ENCODE results near the gene LYRM4.
A peak's percentile ranks its signal among the peaks of the same experiment; 100 is the strongest.

Gene LYRM4

DNA sequence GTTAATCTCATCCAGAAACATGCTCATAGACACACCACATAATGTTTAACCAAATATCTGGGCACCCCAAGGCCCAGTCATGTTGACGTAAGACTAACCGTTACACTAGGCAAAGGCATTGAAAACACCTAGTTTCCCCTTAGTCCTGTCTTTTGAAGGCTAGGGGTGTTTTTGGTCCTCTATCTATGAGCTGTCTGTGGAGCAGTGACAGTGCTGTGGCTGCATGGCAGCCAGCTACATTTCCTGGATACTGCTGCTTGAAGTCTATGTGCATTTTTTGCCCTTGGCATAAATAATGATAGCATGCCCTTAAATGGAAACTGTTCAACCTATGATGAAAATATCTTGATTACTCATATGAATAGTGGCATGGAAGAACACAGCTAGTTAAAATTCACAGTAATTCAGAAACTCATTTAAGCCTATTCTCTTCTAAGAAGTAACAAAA lies 19.2 kb upstream of the LYRM4 start:
- DNase-seq, result no peak

DNA sequence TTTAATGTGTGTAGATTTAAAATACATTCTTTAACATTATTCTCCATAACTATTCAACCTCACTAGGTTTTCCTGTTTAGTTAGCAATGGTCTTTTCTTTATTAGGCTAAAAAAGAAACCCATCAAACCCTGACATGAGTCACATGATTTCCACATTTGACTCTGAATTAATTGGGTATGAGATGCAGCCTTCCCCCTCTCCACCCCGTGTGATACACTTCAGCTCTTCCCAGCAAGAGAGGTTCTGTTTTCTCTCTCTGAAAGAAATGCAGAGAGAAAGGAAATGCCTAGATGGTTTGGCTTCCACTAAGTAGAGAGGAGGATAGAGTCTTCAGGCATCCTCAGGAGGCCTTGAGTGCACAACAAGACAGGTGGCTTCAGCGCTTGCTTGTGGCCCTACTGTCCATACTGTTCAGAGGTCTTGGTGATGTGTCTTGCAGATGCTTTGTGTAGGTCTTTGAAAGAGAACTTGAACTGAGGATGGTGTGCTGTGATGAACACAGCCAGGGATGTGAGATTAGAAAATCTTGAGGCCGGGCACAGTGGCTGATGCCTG lies 17.9 kb upstream of the LYRM4 start:
- DNase-seq, result no peak

DNA sequence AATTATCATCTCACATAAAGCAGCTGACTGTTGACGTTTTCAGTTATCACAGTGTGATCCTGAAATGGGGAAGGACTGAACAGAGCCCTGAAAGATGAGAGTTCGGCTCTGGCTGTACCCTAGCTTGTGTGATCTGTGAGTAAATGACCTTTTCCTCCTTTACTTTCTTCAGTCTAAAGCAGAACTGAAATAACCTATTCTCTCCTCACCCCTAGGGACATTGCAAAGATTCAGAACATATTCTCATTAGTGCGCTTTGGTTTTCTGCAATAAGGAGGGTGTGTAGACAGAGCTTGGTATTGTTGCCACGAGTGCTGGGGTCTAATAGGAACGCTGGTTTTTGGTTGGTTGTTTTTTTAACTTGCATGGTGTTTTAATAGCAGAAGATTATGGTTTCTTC lies 17.3 kb upstream of the LYRM4 start:
- DNase-seq, result no peak

DNA sequence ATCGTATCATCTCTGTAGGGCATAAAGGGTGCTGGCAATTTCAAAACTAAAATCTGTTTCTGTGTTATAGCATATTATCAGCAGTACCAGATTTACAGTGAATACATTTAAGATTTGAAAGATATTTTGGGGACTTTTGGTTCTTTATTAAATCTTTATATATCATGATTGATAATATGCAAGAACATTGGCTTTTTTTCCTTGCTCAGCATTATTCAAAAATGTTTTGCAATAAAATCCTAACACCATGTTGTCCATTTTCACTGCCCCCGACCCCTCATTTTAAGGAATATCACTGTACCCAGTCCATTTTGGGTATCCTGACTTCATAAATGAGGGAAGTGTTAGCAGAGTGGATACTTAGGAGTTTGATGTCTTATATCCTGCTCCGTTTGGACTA lies 16.8 kb upstream of the LYRM4 start:
- no peak for DNase-seq

DNA sequence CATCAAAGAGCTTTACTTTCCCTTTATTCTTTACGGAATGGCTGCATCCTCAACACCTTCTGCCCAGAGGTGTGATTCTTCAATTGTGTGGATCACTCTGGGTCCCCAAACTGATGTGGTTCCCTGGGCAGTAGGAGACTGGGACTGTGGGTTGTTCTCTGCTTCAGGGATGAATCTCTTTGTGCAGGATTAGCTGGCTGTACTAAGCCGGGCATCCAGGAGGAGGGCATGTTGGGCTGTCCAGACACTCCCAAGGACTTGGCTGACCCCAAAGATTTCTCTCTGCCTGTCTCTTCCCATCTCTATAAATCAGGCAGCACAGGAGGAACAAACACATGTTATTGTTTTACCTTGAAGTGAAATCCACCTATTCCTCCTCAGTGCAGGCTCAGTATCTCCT lies 15.8 kb upstream of the LYRM4 start:
- no peak for DNase-seq

DNA sequence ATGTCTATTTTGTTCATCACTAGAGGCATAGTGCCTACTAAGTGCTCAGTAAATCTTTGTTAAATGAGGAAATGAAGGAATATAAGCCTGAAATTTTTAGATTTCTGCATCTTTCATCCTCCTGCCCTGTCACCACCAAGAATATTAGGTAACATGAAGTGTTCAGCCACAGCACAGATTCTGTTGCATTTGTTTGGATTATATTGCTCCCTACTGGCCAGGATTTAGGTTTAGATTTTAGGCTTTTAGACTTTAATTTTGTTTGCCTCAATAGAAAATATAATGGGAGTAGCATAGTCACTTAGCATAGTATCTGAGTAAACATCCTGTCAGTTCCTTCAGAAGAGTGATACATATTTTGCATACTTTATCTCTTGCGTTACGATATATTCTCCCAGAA lies 14.7 kb upstream of the LYRM4 start:
- no peak for DNase-seq

DNA sequence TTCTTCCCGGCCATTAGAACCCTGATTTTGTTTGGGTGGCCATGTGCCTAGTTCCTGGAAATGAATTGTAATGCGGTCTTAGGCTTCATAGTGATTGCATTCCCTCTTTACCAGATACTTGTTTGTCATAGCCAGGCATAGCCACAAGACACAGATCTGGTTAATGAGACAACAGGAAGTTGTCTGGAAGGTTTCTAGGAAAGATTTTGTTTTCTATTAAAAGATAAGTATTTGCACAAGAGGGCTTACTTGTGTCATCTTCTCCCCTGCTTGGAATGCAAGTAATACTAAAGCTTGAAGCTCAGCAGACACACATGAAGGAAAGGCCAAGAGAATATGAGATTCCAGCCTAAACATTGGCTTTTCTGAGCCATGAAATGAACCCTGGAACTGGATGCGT lies 13.5 kb upstream of the LYRM4 start:
- DNase-seq, result no peak

DNA sequence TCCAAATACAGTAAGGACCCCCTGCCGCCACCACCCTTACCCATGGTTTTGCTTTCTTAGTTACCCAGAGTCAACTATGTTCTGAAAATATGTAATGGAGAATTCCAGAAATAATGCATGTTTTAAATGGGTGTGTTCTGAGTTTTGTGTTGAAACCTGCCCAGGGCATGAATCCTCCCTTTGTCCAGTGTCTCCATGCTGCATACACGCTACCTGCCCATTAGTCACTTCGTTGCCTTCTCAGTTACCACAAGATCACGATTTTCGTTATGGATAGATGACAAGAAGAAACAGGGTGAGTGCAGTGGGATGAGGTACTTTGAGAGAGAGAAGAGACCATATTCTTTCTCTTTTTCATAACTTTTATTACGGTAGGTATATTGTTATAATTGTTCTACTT lies 11.2 kb upstream of the LYRM4 start:
- DNase-seq, result no peak

DNA sequence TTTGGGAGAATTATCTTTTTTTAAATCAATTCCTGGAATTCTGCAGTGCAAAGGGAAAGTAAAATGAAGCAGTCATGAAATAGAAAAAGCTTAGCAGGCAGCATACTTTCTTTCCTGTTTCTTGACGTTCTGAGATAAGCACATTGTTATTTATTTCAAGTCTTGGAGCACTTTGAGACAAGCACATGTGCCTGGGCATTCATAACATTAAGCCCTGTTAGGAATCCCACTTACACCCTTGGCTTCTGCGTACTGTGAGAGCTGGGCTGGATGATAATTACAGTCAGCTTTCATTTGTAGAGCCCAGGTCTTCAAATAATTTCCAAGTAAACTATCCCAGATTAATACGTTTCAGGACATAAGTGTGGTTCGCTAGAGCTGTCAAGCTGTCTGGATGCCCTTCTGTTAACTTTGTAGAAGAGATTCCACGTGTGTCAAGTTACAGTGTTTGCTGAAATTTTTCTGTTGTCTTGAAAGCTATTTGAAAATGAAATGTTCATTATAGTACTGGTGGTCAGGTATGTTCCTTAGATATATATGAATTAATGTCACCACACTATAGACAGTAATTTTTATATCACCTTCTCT lies 9.4 kb upstream of the LYRM4 start:
- no peak for DNase-seq

DNA sequence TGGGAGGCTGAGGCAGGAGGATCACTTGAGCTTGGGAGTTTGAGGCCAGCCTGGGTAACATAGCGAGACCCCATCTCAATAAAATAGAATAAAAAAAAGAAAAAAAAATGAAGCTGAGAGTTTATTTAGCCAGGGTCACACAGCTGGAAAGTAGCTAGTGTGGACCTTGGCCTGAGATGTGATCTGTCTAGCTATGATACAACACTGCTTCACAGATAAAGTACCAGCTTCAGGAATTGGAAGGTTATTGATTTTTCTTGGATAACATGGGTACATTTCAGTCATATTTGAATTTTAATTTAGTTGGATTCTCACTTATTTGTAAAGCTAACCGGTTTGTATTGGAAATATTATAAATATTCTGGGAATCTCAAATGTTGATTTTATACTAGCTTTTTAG lies 5.7 kb upstream of the LYRM4 start:
- no peak for DNase-seq

DNA sequence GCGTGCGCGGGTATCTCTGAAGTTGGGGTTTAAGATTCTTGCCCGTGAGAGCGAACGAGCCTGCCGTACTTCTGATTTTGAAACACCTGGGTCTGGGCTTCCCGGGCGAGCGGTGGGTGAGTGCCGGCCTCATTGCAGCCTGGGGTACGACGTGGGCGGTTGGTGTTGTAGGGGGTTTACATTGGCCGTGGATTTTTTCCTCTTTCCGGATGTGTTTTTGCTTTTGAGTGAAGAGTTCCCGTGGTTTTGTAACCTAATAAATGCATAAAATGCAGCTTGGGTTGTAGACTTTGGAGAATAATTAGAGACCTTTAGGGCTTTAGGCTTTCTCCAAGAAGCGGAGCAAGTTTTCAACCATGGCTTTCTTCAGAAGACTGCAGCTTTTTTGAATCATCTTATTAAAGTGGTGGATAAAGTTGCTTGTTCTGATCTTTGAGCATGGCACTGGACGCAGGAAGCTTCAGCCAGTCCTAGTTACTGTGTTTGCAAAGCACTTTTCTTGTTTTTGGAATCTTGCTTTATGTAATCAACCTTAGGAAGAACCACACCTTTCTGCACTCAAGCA lies 877 bp upstream of the LYRM4 start:
- no peak for DNase-seq

DNA sequence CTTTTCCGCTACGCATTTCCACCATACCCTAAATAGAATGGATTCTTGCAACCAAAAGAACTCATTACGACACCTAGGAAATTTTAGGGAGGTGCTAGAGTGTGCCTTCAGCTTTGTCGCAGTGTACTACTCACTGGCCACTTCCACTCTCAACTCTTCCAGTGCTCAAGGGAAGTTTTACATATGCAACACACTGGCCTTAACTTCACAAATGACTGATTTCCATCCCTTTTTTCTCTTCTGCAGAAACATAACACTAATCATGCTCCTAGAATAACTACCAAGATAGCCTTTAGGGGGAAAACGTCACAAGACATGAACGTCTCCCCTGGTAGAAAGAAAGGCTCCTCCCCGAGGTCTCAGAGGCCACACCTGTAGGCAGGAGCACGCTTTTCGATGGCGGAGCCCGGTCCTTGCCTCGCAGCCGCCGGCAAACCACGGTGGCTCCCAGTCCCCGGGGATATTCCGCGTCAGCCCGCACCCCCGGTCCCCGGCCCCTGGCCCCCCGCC lies 584 bp downstream of the LYRM4 start:
- DNase-seq, result peak; percentile 55 to 74

DNA sequence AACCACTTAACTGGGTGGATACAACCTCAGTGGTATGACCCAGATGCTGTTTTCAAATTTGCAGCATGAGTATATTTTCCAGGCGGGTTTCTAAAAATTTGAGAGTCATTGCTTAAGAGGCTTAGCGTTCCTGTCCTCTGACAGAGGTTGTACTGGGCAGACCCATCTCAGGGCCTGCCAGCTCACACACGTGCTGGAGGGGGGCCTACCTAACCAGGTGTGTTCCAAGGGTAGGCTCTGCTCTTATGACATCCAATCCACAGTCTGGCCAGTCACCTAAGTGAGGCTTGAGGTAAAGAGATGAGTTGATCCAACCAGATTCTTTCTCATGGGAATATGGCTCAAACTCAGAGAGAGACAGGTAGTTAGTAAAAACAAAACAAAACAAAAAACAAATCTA lies 1.3 kb downstream of the LYRM4 start:
- DNase-seq, result no peak

DNA sequence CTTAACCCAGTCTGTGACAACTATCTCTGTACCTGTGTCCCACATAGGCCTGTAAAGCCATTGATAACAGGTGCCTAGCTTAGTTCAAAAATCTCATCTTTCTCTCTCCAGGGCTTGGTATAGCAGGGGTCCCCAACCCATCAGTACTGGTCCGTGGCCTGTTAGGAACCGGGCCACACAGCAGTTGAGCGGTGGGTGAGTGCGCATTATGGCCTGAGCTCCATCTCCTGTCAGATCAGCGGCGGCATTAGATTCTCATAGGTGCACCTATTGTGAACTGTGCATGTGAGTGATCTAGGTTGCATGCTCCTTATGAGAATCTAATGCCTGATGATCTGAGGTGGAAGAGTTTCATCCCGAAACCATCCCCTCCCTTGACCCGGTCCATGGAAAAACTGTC lies 3.4 kb downstream of the LYRM4 start:
- no peak for DNase-seq

DNA sequence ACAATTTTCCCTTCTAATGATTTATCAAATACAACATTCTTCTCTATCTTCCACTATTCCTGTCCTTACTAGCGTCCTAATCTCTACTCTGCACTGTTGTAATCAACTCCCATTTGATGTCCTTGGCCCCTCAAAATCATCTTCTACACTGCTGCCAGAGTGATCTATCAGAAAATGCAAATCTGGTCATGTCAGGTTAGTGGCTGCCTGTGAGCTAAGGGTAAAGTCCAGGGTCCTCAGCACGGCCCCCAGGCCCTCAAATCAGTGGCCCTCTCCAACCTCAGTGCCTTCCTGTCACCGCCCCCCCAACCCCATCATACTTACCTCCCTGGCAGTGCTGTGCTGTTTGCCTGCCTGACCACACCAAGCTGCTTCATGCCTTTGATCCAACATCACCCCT lies 3.8 kb downstream of the LYRM4 start:
- DNase-seq, result no peak

DNA sequence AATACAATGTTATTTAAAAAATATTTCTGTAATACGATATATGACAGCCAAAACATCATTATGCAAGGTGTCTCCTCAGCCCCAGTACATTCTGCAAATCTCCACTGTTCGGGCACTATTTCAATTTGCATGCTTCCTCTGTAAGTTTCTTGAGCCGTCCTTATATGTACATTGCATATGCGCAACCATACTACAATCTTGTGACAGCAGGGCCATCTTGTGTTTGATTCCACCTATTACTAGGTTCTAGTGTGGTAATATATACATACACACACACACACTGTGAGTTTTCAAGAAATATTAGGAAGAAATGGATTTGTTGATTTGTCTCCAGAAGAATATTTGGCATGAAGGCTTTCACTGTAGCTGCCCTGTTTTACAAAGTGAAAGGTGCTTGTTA lies 9.8 kb downstream of the LYRM4 start:
- DNase-seq, result no peak

DNA sequence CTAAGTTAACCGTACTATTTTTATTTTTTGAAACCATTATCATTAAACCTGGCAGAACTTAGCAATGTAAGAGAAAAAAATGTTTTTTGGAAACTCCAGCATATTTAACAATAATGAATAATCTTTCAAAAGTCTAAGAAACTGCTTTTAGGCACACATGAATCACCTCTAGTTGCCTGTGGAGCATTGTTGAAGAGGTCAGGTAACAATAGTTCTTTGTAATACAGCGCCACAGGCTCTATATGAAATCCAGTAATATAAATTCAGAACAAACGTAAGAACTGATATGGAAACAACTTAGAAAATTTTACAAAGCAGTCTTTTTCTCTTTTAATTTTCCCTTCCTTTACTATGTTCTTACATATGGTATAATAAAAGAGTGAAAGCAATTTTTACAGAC lies 10.3 kb downstream of the LYRM4 start:
- DNase-seq, result no peak

DNA sequence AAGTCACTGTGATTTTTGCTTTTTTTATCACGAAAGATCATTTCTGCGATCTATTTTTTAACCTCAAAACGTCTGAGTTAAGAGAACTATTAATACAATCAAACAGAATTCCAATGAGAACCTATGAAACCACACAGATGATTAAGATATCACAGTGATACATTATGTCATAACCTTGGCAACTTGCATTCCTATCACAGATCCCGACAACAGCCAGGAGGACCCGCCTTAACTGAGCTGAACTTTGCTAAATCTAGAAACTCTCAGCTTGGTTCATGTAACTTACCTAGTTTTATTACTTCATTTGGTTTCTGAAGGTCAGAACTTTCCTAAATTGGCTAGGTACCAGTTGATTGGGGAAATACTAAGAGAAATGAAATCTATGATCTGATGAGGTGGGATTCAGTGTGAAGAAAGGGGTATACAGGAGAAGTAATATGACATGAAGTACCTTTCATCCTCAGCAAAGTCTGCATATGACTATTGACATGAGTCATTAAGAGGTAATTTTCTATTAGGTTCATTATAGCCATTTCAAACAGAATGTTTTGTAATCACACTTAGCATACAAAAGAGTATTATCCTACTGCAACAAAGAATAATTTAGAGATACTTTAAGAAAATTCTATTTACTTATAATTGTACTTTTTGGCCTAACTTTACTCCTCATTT lies 11.2 kb downstream of the LYRM4 start:
- no peak for DNase-seq

DNA sequence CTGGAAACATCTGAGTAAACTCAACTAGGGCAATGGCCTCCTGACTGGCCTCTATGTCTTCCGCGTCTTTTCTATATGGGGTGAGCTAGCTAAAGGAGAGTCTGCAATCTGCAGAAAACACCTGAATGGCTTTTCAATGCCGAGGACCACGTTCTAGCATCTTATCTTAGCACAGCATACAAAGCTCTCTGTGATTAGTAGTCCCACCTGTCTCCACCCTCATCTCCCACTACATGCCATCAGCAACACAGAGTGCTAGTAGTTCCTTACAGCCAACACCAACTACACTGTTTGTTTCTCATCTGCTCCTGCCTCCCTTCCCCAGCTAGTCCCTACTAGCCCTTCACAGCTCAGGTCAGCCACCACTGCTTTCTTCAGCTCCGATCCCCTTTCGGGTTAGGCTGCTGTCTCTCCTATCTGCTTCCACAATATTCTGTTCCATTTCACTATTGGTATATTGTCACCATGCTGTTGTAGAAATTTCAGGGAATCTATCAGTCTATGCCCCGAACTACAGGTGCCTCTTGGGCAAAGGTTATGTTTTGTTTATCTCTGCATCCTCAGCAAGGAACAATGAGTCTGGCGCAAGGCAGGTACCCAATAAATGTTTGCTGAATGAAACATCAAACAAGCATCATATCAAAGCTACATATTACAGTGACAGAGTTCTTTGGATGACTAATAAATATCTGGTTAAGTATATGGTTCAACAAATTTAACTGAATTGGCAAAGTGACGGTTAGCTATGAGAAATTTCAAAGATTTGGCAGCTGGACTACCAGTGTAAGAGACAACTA lies 12.2 kb downstream of the LYRM4 start:
- DNase-seq, result no peak

DNA sequence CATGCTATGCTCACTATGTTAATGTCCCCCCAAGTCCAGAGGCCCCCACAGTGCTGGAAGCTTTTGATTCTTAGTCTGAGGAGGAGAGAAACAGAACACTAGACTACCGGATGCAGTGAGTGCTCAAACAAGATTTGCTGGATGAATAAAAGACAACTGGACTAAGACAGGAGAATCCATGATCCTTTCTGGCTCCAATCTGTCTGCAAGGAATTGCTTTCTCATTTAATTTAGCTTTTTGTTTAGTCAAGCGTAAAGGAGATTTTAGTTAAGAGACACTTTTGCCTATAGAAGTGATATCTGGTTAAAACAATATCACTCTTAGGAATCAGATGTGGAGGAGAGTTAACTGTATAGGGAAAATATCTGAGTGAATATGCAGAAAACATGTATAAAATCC lies 13.5 kb downstream of the LYRM4 start:
- DNase-seq, result no peak

DNA sequence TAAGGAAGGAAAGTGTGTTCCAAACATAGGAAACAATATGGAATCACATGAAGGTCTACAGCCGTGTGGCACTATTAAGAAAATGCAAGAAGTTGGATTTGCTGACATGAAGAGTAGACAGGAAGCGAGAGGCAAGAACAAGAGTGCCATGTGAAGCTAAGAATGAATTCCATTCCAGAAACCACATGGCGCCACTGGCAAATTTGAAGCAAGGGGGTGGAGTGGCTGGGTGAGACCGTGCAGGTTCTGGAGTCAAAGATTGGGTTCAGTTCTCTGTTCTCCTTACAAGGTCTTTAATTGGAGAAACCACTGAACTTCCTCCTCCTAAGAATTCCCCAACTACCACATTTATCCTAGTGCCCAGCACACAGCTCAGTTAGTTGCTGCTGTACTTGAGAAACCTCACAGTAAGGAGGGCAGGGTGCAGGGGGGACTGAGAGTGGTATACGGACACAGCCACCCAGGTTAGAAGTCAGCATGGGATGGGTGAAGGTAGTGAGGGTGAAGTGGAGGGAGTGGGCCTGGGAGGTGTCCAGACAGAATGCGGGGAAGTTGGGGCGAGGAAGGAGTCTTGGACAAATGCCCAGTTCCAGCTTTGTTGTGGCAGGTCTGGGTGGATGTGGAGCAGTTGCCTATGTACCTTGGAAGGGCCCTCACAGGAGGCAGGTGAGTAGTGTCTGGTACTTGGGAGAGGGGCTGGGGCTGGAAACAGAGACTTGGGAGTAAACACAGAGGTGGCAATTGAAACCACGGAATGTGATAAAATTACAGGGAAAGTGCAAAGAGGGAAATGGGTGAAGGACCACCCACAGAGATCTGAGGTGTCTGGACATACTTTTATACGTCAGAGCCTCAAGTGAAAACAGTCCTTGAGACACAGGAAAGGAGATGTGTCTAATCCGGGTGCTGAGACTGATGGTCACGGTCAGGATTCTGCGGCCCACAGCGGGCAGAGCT lies 14.3 kb downstream of the LYRM4 start:
- no peak for DNase-seq

DNA sequence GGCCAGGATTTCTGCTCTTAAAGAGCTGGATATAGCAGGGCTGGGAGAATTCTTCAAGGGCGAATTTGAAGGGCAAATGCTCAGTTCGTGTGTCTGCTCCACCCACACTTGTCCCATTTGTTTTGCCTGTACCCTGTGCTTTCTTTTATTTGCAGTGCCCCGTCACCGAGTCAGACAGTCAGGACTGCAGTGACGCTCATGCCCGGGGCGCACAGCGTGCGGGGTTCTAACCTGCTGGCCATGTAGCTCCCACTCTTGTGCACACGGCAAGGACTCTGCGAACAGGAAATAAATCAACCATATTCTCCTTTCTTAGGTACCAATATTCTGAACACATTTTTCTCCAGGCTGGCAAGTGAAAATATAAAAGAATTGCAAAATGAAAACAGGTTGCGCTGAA lies 17.7 kb downstream of the LYRM4 start:
- DNase-seq, result no peak

Data from NCI-H2081 (cell line).